HG03097 (cell line): ENCODE data around the gene OS9.
"Not testable (repeated sequence)": the region's sequence is repeated elsewhere in the genome, so short reads cannot be mapped to it uniquely, and the experiment has no call there.

ENCODE experiments used
- ATAC-seq: cut with Tn5 transposase; IDR thresholded peaks from one replicate; pipeline ENCODE4 v1.9.1; 2021; ENCODE audit not compliant: unreplicated experiment, low FRiP score

OS9 gene

GRCh38 chr12:57693317-57693658 lies 644 bp upstream of the OS9 start:
- no peak for ATAC-seq

GRCh38 chr12:57694459-57695019 lies 607 bp downstream of the OS9 start:
- no peak for ATAC-seq

- no peak for ATAC-seq
Observed at GRCh38 chr12:57695770-57696432, 2.0 kb downstream of the OS9 start.

GRCh38 chr12:57697076-57697475 lies 3.1 kb downstream of the OS9 start:
- ATAC-seq: no peak

GRCh38 chr12:57698414-57698813 lies 4.5 kb downstream of the OS9 start:
- no peak for ATAC-seq

GRCh38 chr12:57700317-57700716 lies 6.4 kb downstream of the OS9 start:
- no peak for ATAC-seq

GRCh38 chr12:57707250-57707649 lies 13.3 kb downstream of the OS9 start:
- ATAC-seq: no peak

- no peak for ATAC-seq
Observed at GRCh38 chr12:57708296-57708695, 14.4 kb downstream of the OS9 start.

GRCh38 chr12:57712701-57713100 lies 18.8 kb downstream of the OS9 start:
- ATAC-seq: no peak

- ATAC-seq: no peak
Observed at GRCh38 chr12:57713209-57713608, 19.3 kb downstream of the OS9 start.

- not testable (repeated sequence) for ATAC-seq
Observed at GRCh38 chr12:57715036-57715748, 21.3 kb downstream of the OS9 start.

- ATAC-seq: no peak
Observed at GRCh38 chr12:57715786-57716185, 21.9 kb downstream of the OS9 start.

GRCh38 chr12:57716305-57716704 lies 22.4 kb downstream of the OS9 start:
- ATAC-seq: no peak

GRCh38 chr12:57717131-57717530 lies 23.2 kb downstream of the OS9 start:
- ATAC-seq: no peak

- ATAC-seq: no peak
Observed at GRCh38 chr12:57717846-57718640, 24.1 kb downstream of the OS9 start.

GRCh38 chr12:57718641-57719528 lies 25.0 kb downstream of the OS9 start:
- no peak for ATAC-seq

- ATAC-seq: no peak
Observed at GRCh38 chr12:57719777-57720605, 26.1 kb downstream of the OS9 start.

GRCh38 chr12:57720606-57721595 lies 27.0 kb downstream of the OS9 start:
- no peak for ATAC-seq
